Endothelial cell of umbilical vein (primary cell): ENCODE measurements around the gene SLC13A5. TPM values are rescaled to one million over a fixed set of nuclear protein-coding genes. Genes with fewer than 3 reads are reported as not detected.

Experiments used
- BruUV-seq: library from RNA; stranded (reverse); fragments of 400-500 nt; replicated peaks from 2 replicates; lab custom pipeline; 2021; lab: Mats Ljungman, UMichigan
- CTCF ChIA-PET: fragments of 300-600, 350-600 bp; sonication (Branson Sonifier 250); formaldehyde crosslinking; loops from one replicate; lab custom pipeline; 2021; ENCODE audit warnings: antibody characterized with exemption, inconsistent platforms; lab: Charles Lee
- POLR2A ChIA-PET: fragments of 300-600, 350-600 bp; sonication (Branson Sonifier 250); formaldehyde crosslinking; loops from one replicate; lab custom pipeline; 2021; ENCODE audit warnings: antibody characterized with exemption, inconsistent platforms; lab: Charles Lee
- DNase-seq: peaks from one replicate; pipeline ENCODE4 v3.0.0-alpha.2; 2011; ENCODE audit warnings: low read depth, low spot score
- FAIRE-seq: peaks from 2 replicates; lab custom pipeline; 2011; peaks lifted over from hg19 to GRCh38; lab: Jason Lieb, UNC
- H2AFZ ChIP-seq: 2 replicates; pipeline ENCODE4 v1.6.0; 2012; ENCODE audit warnings: low read depth, low read length, control low read depth, inconsistent platforms
- H3K27ac ChIP-seq: 2 replicates; pipeline ENCODE4 v1.5.1; 2011; ENCODE audit warnings: low read depth, mild to moderate bottlenecking, control low read depth, low read length, moderate library complexity; ENCODE audit not compliant: insufficient read depth
- H3K27me3 ChIP-seq, 2 experiments: 2 replicates each; pipeline versions ENCODE4 v1.6.0 to v1.6.1; 2011; ENCODE audit warnings: low read length in 2 of 2, mixed read lengths in 1 of 2; ENCODE audit not compliant: control insufficient read depth in 2 of 2, insufficient read depth in 2 of 2
- H3K36me3 ChIP-seq, 2 experiments: 2 replicates in 1 of 2; 3 replicates in 1 of 2; pipeline ENCODE4 v1.5.1; 2011; ENCODE audit warnings: low read length in 2 of 2, mild to moderate bottlenecking in 1 of 2, moderate library complexity in 1 of 2; ENCODE audit not compliant: control insufficient read depth in 2 of 2, insufficient read depth in 2 of 2; ENCODE audit errors: extremely low read depth in 1 of 2
- H3K4me1 ChIP-seq: 3 replicates; pipeline ENCODE4 v1.5.1; 2011; ENCODE audit warnings: mild to moderate bottlenecking, low read length; ENCODE audit not compliant: control insufficient read depth, insufficient read depth; ENCODE audit errors: extremely low read depth
- H3K4me2 ChIP-seq: 2 replicates; pipeline ENCODE4 v1.6.1; 2011; ENCODE audit warnings: low read length, control low read depth, mixed read lengths; ENCODE audit not compliant: insufficient read depth
- H3K4me3 ChIP-seq, 3 experiments: fragments of 200-600 bp in 1 of 3; sonication (generic), shearing (Covaris generic) in 1 of 3; replicated peaks in 1 of 3; 2 replicates each; pipeline ENCODE4 v1.5.1; 2011 to 2016; ENCODE audit warnings: control low read depth in 3 of 3, low read length in 3 of 3, mild to moderate bottlenecking in 2 of 3, inconsistent platforms in 1 of 3, low read depth in 1 of 3, moderate library complexity in 1 of 3; ENCODE audit not compliant: insufficient read depth in 1 of 3
- H3K79me2 ChIP-seq: 2 replicates; pipeline ENCODE4 v1.6.0; 2012; ENCODE audit warnings: low read length, inconsistent platforms; ENCODE audit not compliant: control insufficient read depth, insufficient read depth
- H3K9ac ChIP-seq: replicated peaks from 2 replicates; pipeline ENCODE3; 2011; ENCODE audit warnings: low read length, control low read depth; ENCODE audit not compliant: insufficient read depth; ENCODE audit errors: extremely low read depth
- H3K9me1 ChIP-seq: replicated peaks from 3 replicates; pipeline ENCODE4 v1.6.0; 2011; ENCODE audit warnings: mild to moderate bottlenecking, low read length; ENCODE audit not compliant: control insufficient read depth, insufficient read depth; ENCODE audit errors: extremely low read depth
- H3K9me3 ChIP-seq: replicated peaks from 2 replicates; pipeline ENCODE4 v1.5.1; 2012; ENCODE audit warnings: low read length, inconsistent platforms; ENCODE audit not compliant: control insufficient read depth, insufficient read depth
- H4K20me1 ChIP-seq: replicated peaks from 2 replicates; pipeline ENCODE3; 2011; ENCODE audit warnings: mild to moderate bottlenecking, low read length; ENCODE audit not compliant: control insufficient read depth, insufficient read depth; ENCODE audit errors: extremely low read depth
- CTCF ChIP-seq, 2 donors: IDR thresholded peaks; 1 replicate in 1 of 2; 2 replicates in 1 of 2; pipeline ENCODE4 v1.5.1; 2011; ENCODE audit warnings: low read length in 2 of 2, mild to moderate bottlenecking in 2 of 2, moderate library complexity in 2 of 2, control low read depth in 1 of 2, inconsistent platforms in 1 of 2, low read depth in 1 of 2; ENCODE audit not compliant: insufficient read depth in 1 of 2; ENCODE audit errors: extremely low read depth in 1 of 2
- EZH2 ChIP-seq: IDR thresholded peaks from 2 replicates; pipeline ENCODE4 v1.6.1; 2012; ENCODE audit warnings: borderline replicate concordance, low read depth, mild to moderate bottlenecking, moderate library complexity, low read length, inconsistent platforms; ENCODE audit not compliant: severe bottlenecking
- FOS ChIP-seq: IDR thresholded peaks from 2 replicates; pipeline ENCODE4 v1.6.1; 2011; ENCODE audit warnings: mild to moderate bottlenecking, low read length, moderate library complexity, borderline replicate concordance; ENCODE audit not compliant: insufficient read depth
- GATA2 ChIP-seq: IDR thresholded peaks from 2 replicates; pipeline ENCODE4 v1.7.0; 2011; ENCODE audit warnings: low read depth, mild to moderate bottlenecking, moderate library complexity, mixed read lengths, low read length; ENCODE audit not compliant: insufficient read length, insufficient read depth
- JUN ChIP-seq: IDR thresholded peaks from 2 replicates; pipeline ENCODE4 v1.6.1; 2011; ENCODE audit warnings: borderline replicate concordance, low read depth; ENCODE audit not compliant: insufficient read length, insufficient read depth
- MYC ChIP-seq: IDR thresholded peaks from one replicate; pipeline ENCODE4 v1.6.1; 2011; ENCODE audit warnings: mild to moderate bottlenecking, low read depth, low read length
- POLR2A ChIP-seq: IDR thresholded peaks from 2 replicates; pipeline ENCODE4 v1.6.1; 2012; ENCODE audit warnings: low read depth, mild to moderate bottlenecking, control low read depth, low read length
- dilution Hi-C: fragments of 300-500 bp; cut with MboI; formaldehyde crosslinking; loops from one replicate; pipeline ENCODE4 v1.15.0; 2019; ENCODE audit warnings: low sequenced_read_pairs; ENCODE audit not compliant: extremely low pct_ligation_motif_present
- intact Hi-C: fragments of 100-400 bp; cut with micrococcal nuclease; formaldehyde crosslinking; loops from one replicate; pipeline ENCODE4 v1.10.0; 2022
- polyA plus RNA-seq, 4 experiments: library from polyadenylated mRNA; depleted of rRNA in 3 of 4; stranded (reverse) in 3 of 4; unstranded in 1 of 4; fragments of >200 nt; gene quantifications; 2 replicates each; pipeline versions ENCODE4 v1.2.1 to v1.2.3, GENCODE V29; 2011 to 2012; ENCODE audit warnings: missing spikeins in 1 of 4
- total RNA-seq: library from RNA; stranded (reverse); gene quantifications from 2 replicates; pipeline ENCODE4 v1.2.3, GENCODE V29; 2021
- TF ChIP-seq, protein P1 (sequence below): IDR thresholded peaks from 2 replicates; pipeline ENCODE4 v1.6.1; 2011; ENCODE audit not compliant: insufficient read depth, insufficient read length

The SLC13A5 gene
- total and polyA plus RNA-seq, 2 donors (not counting 3 experiments of a cell fraction or from before 2014, with no cell fraction given): 0.03 TPM; not detected in 1

DNA sequence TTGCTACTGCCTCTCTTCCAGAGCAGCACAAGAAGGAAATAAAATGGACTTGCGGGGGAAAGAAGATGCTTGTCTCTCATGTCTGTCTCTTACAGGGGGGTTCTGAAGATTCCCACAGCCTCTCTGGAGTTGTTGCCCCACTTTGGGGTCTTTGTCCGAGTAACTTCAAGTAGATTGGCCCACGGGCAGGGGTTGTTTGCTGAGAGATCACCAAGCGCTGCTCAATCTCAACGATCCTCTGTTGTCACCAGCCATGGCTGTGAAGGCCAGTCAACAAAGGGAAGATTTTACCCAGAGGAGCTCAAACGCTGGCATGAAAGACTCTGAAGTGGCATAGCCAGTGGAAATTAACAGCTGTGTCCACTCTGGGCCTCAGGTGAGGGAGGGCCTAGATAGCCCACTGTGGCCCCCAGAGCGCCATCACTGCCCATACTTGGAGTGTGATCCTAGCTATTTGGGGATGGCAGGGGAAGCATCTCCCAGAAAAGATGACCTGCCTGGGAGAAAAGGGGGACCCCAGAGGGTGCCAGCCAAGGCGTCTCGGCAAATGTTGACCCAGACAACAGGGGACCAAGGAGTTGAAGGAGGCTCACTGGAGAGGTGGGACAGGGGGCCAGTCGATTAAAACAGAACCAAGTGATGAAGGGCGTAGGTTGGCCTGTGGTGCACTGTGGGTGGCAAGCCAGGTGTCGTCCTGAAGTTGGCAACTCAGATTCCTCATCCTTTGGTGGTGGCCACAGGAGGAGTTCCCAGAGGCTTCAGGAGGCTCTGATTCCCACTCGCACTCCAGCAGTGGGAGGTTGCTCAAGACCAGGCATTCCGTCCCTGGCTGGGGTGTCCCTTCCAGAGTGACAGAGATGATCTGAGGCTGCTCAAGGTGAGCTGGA is 28.0 kb downstream of the SLC13A5 start:
- Histone ChIP-seq H3K4me3 (no peak overlapping the region), H3K27me3 (peaks cover 0 to 3% of the 10 kb centered on the region in 2 experiments), H3K79me2 (no peaks in the 10 kb centered on the region), H3K9me3 (no peaks in the 10 kb centered on the region), H2AFZ (no peak overlapping the region), H3K4me1 (no peaks in the 10 kb centered on the region), H3K4me2 (no peak overlapping the region), H3K9me1 (no peaks in the 10 kb centered on the region), H3K9ac (no peak overlapping the region), H3K36me3 (no peaks in the 10 kb centered on the region), H3K27ac (no peak overlapping the region), H4K20me1 (no peaks in the 10 kb centered on the region)
- FAIRE-seq (no peak), DNase-seq (no peak)
- intact Hi-C loops: no loop called here
- TF ChIP-seq, protein P1, sequence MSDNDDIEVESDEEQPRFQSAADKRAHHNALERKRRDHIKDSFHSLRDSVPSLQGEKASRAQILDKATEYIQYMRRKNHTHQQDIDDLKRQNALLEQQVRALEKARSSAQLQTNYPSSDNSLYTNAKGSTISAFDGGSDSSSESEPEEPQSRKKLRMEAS: no peak
- TF ChIP-seq FOS: no peak
- no peak for TF ChIP-seq JUN
- TF ChIP-seq EZH2: no peak
- no peak for TF ChIP-seq GATA2
- TF ChIP-seq POLR2A: no peak
- no peak for TF ChIP-seq CTCF (IDR thresholded peaks at IDR 0.05; ENCODE audit: extremely low read depth in 1 of 2, insufficient read depth in 1 of 2, low read depth in 1 of 2, low read length in 2 of 2)
- no peak for TF ChIP-seq MYC
- dilution Hi-C loops: no loop called here
- ChIA-PET CTCF (interaction anchor here (1.2 to 1.3 kb wide), 3 partner anchors 15 to 158 kb away, joined by 5 to 7 read pairs (median 6); no protein-coding TSS in a partner anchor), POLR2A (no interaction called here)
- no TSS peak for BruUV-seq
